Measurements from ENCODE around the gene EDN2. TPM values are rescaled to one million over a fixed set of nuclear protein-coding genes. Genes with fewer than 3 reads are reported as not detected.

EDN2 gene
- total and polyA plus RNA-seq, 2 of the 8 experiments (the other 6 are each of a cell fraction or from before 2014, with no cell fraction given): 0.32 to 0.39 TPM

GRCh38 chr1:41509270-41509671 is 24.8 kb upstream of the EDN2 start:
- H4K20me1 ChIP-seq (replicated peaks in 1 of 2; ENCODE audit: control insufficient read depth in 1 of 2, insufficient read depth in 2 of 2, low read length in 2 of 2): no peaks in the 10 kb centered on the region
- no peak overlapping the region for H2BK5ac ChIP-seq (ENCODE audit: low read depth, low read length)
- WGBS, 2 experiments (ENCODE audit: extremely low coverage in 1 of 2, insufficient coverage in 1 of 2, insufficient read length in 1 of 2, insufficient replicate concordance in 2 of 2, low coverage in 1 of 2, low lambda C conversion rate in 2 of 2, missing lambda C conversion rate in 1 of 2): 85% methylated on average over 7 of the region's 9 CpGs; no CpG with 5 or more reads in 1 of the 2 experiments
- H3K18ac ChIP-seq (ENCODE audit: extremely low read depth, low read length): no peak overlapping the region; the same call in 1 of the 2 replicates
- no peak overlapping the region for H2AFZ ChIP-seq (ENCODE audit: low read length)
- H2BK20ac ChIP-seq (ENCODE audit: low read length): no peak overlapping the region
- H3K9ac ChIP-seq (replicated peaks in 1 of 4; ENCODE audit: extremely low read depth in 1 of 4, low read depth in 3 of 4, low read length in 3 of 4): no peak overlapping the region
- no peak overlapping the region for H3K27ac ChIP-seq (ENCODE audit: low read depth, low read length)
- no peak overlapping the region for H2BK15ac ChIP-seq (ENCODE audit: low read length)
- 0 out of 2 replicates have a peak, but pooled peaks cover 2% of the 10 kb centered on the region for H3K23me2 ChIP-seq (ENCODE audit: low read depth, low read length)
- H3K56ac ChIP-seq (replicated peaks; ENCODE audit: insufficient read length, low read depth, low read length): no peak overlapping the region
- H3K4me3 ChIP-seq (ENCODE audit: extremely low read depth in 1 of 4, insufficient read depth in 2 of 4, low read depth in 3 of 4, low read length in 4 of 4): no peak overlapping the region
- H3K9me3 ChIP-seq (ENCODE audit: insufficient read depth in 2 of 2, low read depth in 1 of 2, low read length in 1 of 2): no peaks in the 10 kb centered on the region
- no peaks in the 10 kb centered on the region for H3K36me3 ChIP-seq (ENCODE audit: control insufficient read depth in 2 of 4, insufficient read depth in 4 of 4, low read length in 3 of 4)
- H4K8ac ChIP-seq (ENCODE audit: extremely low read depth, insufficient read depth, low read length): no peak overlapping the region
- no peak overlapping the region for H3K4ac ChIP-seq (replicated peaks; ENCODE audit: insufficient read length, low read depth, low read length)
- no peak overlapping the region for H4K91ac ChIP-seq (replicated peaks; ENCODE audit: insufficient read length, low read length)
- H3K14ac ChIP-seq (ENCODE audit: insufficient read length): no peak overlapping the region
- H3K4me1 ChIP-seq (replicated peaks in 1 of 4; ENCODE audit: control insufficient read depth in 3 of 4, insufficient read depth in 4 of 4, low read length in 3 of 4): peaks cover 0 to 4% (median 0%) of the 10 kb centered on the region in 4 experiments; a peak in 1 of 7 replicates
- H3K79me1 ChIP-seq (ENCODE audit: low read depth, low read length): no peaks in the 10 kb centered on the region
- CTCF ChIA-PET (ENCODE audit: partially characterized antibody): interaction anchor here (1.0 to 4.3 kb wide), 6 partner anchors 9 to 194 kb away, joined by 3 to 30 read pairs (median 6); no protein-coding TSS in a partner anchor
- H3K79me2 ChIP-seq (ENCODE audit: control insufficient read depth in 1 of 2, insufficient read depth in 2 of 2, low read length in 2 of 2): no peaks in the 10 kb centered on the region
- no peak overlapping the region for H2BK120ac ChIP-seq (replicated peaks; ENCODE audit: low read depth, low read length)
- POLR2A ChIA-PET (ENCODE audit: partially characterized antibody): interaction anchor here (1.2 kb wide), 1 partner anchor 10 kb away, joined by 3 read pairs; no protein-coding TSS in a partner anchor
- no peak overlapping the region for H2AK5ac ChIP-seq (ENCODE audit: low read depth, low read length)
- H3K27me3 ChIP-seq (replicated peaks in 1 of 4; ENCODE audit: control insufficient read depth in 3 of 4, extremely low read depth in 1 of 4, insufficient read depth in 3 of 4, low read length in 3 of 4): no peaks in the 10 kb centered on the region
- no peak overlapping the region for H4K5ac ChIP-seq (ENCODE audit: insufficient read length, low read depth, low read length)
- FAIRE-seq (no peak), DNase-seq (ENCODE audit: low read depth in 1 of 2, low spot score in 2 of 2) (no peak)
- H3K4me2 ChIP-seq (ENCODE audit: insufficient read depth in 1 of 2, low read depth in 2 of 2, low read length in 2 of 2): no peak overlapping the region
- no peak overlapping the region for H3K23ac ChIP-seq (ENCODE audit: insufficient read length)
- H2BK12ac ChIP-seq (ENCODE audit: low read depth, low read length): no peak overlapping the region
- TF ChIP-seq SP4 (IDR thresholded peaks at IDR 0.05; ENCODE audit: low read length): no peak
- no peak for TF ChIP-seq CREB1 (IDR thresholded peaks at IDR 0.05)
- no peak for TF ChIP-seq HDAC2 (IDR thresholded peaks at IDR 0.05; ENCODE audit: borderline replicate concordance in 1 of 2, low read depth in 2 of 2, low read length in 2 of 2)
- no peak for TF ChIP-seq CTCF (IDR thresholded peaks at IDR 0.05; ENCODE audit: control extremely low read depth in 1 of 3, insufficient read depth in 1 of 3, low read depth in 1 of 3, low read length in 3 of 3)
- no peak for TF ChIP-seq RAD21 (IDR thresholded peaks at IDR 0.05 in 1 of 2, conservative IDR thresholded peaks at IDR 0.05 in 1 of 2; ENCODE audit: low read depth in 2 of 2, low read length in 2 of 2)
- TF ChIP-seq TCF12 (IDR thresholded peaks at IDR 0.05; ENCODE audit: low read depth, low read length): no peak
- TF ChIP-seq RXRA (IDR thresholded peaks at IDR 0.05; ENCODE audit: insufficient read depth, low read depth, low read length): no peak
- no peak for TF ChIP-seq BCL11A (IDR thresholded peaks at IDR 0.05; ENCODE audit: low read depth in 2 of 2, low read length in 2 of 2)
- TF ChIP-seq EZH2 (IDR thresholded peaks at IDR 0.05; ENCODE audit: low read depth, low read length, severe bottlenecking): no peak
- TF ChIP-seq CEBPB (IDR thresholded peaks at IDR 0.05; ENCODE audit: low read depth, low read length): no peak
- TF ChIP-seq CBX5 (IDR thresholded peaks at IDR 0.05; ENCODE audit: low read depth, low read length): no peak
